ENCODE measurements around the gene SVEP1.

DNA sequence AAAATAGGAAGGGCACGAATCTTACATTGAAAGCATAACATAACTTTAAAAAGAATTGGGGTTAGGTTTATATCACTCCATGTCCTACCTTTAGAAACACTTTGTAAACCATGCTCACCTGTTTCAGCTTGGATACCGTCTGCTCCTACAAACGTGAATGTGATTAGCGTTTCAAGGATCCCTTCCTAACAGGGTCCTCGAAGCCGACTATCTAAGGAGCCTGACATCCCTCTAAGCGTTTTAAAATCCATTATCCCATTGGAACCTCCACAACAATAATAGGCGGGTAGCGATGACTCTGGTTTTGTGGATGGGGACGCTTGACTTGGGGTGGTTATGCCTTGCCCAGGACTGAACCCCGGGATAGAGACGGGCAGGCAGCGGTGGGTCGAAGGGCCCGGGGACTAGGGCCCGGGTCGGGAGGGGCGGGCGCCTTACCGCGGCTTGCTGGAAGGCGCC lies 937 bp downstream of the SVEP1 start:
- TF ChIP-seq, protein P1, sequence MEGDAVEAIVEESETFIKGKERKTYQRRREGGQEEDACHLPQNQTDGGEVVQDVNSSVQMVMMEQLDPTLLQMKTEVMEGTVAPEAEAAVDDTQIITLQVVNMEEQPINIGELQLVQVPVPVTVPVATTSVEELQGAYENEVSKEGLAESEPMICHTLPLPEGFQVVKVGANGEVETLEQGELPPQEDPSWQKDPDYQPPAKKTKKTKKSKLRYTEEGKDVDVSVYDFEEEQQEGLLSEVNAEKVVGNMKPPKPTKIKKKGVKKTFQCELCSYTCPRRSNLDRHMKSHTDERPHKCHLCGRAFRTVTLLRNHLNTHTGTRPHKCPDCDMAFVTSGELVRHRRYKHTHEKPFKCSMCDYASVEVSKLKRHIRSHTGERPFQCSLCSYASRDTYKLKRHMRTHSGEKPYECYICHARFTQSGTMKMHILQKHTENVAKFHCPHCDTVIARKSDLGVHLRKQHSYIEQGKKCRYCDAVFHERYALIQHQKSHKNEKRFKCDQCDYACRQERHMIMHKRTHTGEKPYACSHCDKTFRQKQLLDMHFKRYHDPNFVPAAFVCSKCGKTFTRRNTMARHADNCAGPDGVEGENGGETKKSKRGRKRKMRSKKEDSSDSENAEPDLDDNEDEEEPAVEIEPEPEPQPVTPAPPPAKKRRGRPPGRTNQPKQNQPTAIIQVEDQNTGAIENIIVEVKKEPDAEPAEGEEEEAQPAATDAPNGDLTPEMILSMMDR (IDR thresholded peaks at IDR 0.05) = no peak
- no peak for TF ChIP-seq EZH2 (IDR thresholded peaks at IDR 0.05)

All from neural progenitor cell (in vitro differentiated cells).